Common myeloid progenitor, CD34-positive (primary cell): ENCODE measurements around the gene NR1D1.
A peak's percentile ranks its signal among the peaks of the same experiment; 100 is the strongest.

Experiments used
- CTCF ChIA-PET: fragments of 350-600 bp; sonication (Branson Sonifier 250); formaldehyde crosslinking; loops from one replicate; lab custom pipeline; 2021; ENCODE audit warnings: antibody characterized with exemption; lab: Charles Lee
- POLR2A ChIA-PET: fragments of 350-600 bp; sonication (Branson Sonifier 250); formaldehyde crosslinking; loops from one replicate; lab custom pipeline; 2021; ENCODE audit warnings: antibody characterized with exemption; lab: Charles Lee
- DNase-seq, 3 donors: peaks; one replicate each; pipeline versions ENCODE4 v3.0.0 to v3.0.0-alpha.2; 2013
- H3K27ac ChIP-seq, 2 experiments: 1 replicate in 1 of 2; 2 replicates in 1 of 2; pipeline ENCODE4 v1.7.0; 2013; ENCODE audit warnings: inconsistent platforms in 2 of 2, low read length in 2 of 2, mild to moderate bottlenecking in 2 of 2, low read depth in 1 of 2, moderate library complexity in 1 of 2; ENCODE audit not compliant: severe bottlenecking in 2 of 2, insufficient read depth in 1 of 2, poor library complexity in 1 of 2
- H3K27me3 ChIP-seq, 5 experiments: replicated peaks in 2 of 5; 1 replicate in 3 of 5; 2 replicates in 2 of 5; pipeline versions ENCODE4 v1.6.1 to v1.7.0; 2013; ENCODE audit warnings: low read length in 4 of 5, mild to moderate bottlenecking in 2 of 5, moderate library complexity in 2 of 5, inconsistent platforms in 1 of 5; ENCODE audit not compliant: insufficient read depth in 5 of 5, control insufficient read depth in 4 of 5
- H3K36me3 ChIP-seq, 4 experiments: 1 replicate in 2 of 4; 2 replicates in 2 of 4; pipeline versions ENCODE4 v1.6.1 to v1.7.0; 2013; ENCODE audit warnings: low read length in 3 of 4, control low read depth in 1 of 4, mild to moderate bottlenecking in 1 of 4; ENCODE audit not compliant: control insufficient read depth in 4 of 4, insufficient read depth in 4 of 4
- H3K4me1 ChIP-seq, 4 experiments: 1 replicate in 3 of 4; 2 replicates in 1 of 4; pipeline versions ENCODE4 v1.6.1 to v1.7.1; 2013; ENCODE audit warnings: low read length in 3 of 4, mild to moderate bottlenecking in 3 of 4, control low read depth in 1 of 4, inconsistent platforms in 1 of 4, moderate library complexity in 1 of 4; ENCODE audit not compliant: control insufficient read depth in 4 of 4, insufficient read depth in 4 of 4; ENCODE audit errors: control extremely low read depth in 1 of 4
- H3K4me3 ChIP-seq, 7 experiments: 1 replicate in 4 of 7; 2 replicates in 3 of 7; pipeline versions ENCODE4 v1.5.1 to v1.7.0; 2013; ENCODE audit warnings: mild to moderate bottlenecking in 7 of 7, low read length in 6 of 7, moderate library complexity in 6 of 7, inconsistent platforms in 2 of 7, low read depth in 2 of 7, control low read depth in 1 of 7; ENCODE audit not compliant: insufficient read depth in 4 of 7, control insufficient read depth in 1 of 7; ENCODE audit errors: extremely low read depth in 1 of 7
- H3K9me3 ChIP-seq, 5 experiments: 1 replicate in 4 of 5; 2 replicates in 1 of 5; pipeline versions ENCODE4 v1.6.1 to v1.7.1; 2013; ENCODE audit warnings: low read length in 4 of 5, mild to moderate bottlenecking in 2 of 5, inconsistent platforms in 1 of 5, low read depth in 1 of 5, moderate library complexity in 1 of 5; ENCODE audit not compliant: control insufficient read depth in 4 of 5, insufficient read depth in 2 of 5; ENCODE audit errors: control extremely low read depth in 1 of 5
- WGBS: methylation state at CpG from one replicate; pipeline ENCODE4 v1.1.5; 2013; ENCODE audit not compliant: insufficient coverage; 5-methylcytosine and 5-hydroxymethylcytosine counted together

NR1D1 gene

DNA sequence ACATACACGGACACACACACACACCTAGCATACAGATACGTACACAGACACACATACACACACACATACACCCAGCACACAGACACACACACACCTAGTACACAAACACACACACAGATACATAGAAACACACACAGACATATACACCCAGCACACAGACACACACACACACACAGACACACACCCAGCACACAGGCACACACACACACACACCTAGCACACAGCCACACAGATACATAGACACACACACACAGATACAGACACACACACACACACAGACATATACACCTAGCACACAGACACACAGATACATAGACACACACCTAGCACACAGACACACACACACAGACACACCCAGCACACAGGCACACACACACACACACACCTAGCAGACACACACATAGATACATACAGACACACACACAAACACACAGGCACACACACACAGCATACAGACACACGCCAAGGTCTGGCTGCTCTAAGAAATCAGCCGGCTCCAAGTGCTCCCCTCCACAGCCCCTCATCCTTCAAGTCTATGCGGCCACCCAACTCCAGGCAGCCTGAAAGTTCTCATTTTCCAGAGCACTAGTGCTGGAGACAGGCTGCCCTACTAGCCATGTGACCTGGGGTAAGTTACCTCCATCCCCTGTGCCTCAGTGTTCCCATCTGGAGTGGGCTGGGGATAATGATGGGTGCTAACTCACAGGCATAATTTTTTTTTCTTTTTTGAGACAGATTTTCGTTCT, 13.2 kb downstream of the NR1D1 start:
- Histone ChIP-seq H3K4me1 (no peaks in the 10 kb centered on the region), H3K9me3 (no peaks in the 10 kb centered on the region), H3K27me3 (no peaks in the 10 kb centered on the region), H3K4me3 (no peak overlapping the region), H3K36me3 (peaks cover 31 to 73% (median 43%) of the 10 kb centered on the region in 4 experiments), H3K27ac (no peak overlapping the region)
- ChIA-PET CTCF (interaction anchor here (1.1 to 3.8 kb wide), 11 partner anchors 11 to 72 kb away, joined by 3 to 71 read pairs (median 13); partner anchors contain the start of genes CSF3 and THRA), POLR2A (no interaction called here)
- no peak for DNase-seq
- 96% methylated on average over 6 of the region's 6 CpGs for WGBS

DNA sequence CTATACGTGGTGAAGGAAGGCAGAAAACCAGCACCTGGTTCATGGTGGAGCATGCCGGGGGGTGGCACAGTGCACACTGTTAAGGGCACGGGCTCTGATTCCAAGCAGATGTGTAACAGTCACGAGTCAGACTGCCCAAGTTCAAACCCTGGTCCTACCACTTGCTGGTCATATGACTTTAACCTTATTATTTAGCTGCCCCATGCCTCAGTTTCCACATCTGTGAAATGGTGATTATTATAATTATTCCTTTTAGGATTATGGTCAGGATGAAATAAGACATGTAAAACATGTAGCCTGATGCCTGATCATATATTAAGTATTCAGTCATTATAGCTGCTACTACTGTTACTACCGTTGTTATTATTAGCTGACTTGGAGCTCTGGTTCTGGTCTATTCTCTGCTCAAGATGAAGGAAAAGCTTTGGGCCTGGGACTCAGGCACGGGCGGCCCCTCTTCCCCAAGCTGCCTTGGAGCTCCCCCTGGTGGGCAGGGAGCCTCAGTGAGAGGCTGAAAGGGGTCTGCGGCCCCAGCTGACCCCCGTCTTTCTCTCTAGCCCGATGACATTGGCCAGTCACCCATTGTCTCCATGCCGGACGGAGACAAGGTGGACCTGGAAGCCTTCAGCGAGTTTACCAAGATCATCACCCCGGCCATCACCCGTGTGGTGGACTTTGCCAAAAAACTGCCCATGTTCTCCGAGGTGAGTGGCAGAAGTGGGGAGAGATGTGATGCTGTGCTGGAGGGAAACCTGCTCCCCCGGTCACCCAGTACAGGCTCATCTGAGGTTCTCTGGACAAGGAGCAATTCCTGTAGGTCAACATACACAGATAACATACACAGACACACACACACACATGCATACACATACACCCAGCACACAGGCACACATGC, 14.0 kb downstream of the NR1D1 start:
- no peak overlapping the region for H3K27ac ChIP-seq
- CTCF ChIA-PET: interaction anchor here (0.7 to 5.2 kb wide), 26 partner anchors 11 to 82 kb away, joined by 3 to 71 read pairs (median 9); partner anchors contain the start of genes CSF3, MED24, NR1D1 and THRA
- 73% methylated on average over 9 of the region's 17 CpGs for WGBS
- peaks cover 31 to 67% (median 43%) of the 10 kb centered on the region in 4 experiments for H3K36me3 ChIP-seq
- POLR2A ChIA-PET: no interaction called here
- no peaks in the 10 kb centered on the region for H3K27me3 ChIP-seq
- H3K9me3 ChIP-seq: no peaks in the 10 kb centered on the region
- H3K4me3 ChIP-seq: no peak overlapping the region
- peak; percentile 58 to 79 (median 75) for DNase-seq
- no peaks in the 10 kb centered on the region for H3K4me1 ChIP-seq

DNA sequence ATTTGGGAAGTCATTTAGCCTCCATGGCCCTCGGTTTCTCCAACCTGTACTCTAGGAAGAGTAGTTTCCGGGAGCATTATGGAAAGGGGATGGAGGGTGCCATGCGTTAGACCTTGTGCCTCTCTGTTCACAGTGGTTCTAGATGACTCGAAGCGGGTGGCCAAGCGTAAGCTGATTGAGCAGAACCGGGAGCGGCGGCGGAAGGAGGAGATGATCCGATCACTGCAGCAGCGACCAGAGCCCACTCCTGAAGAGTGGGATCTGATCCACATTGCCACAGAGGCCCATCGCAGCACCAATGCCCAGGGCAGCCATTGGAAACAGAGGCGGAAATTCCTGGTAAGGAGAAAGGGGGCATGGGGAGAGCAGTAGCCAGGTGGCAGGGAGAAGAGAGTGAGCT, 15.9 kb downstream of the NR1D1 start:
- H3K4me3 ChIP-seq: no peak overlapping the region
- CTCF ChIA-PET: interaction anchor here (0.7 to 5.2 kb wide), 10 partner anchors 9 to 62 kb away, joined by 3 to 71 read pairs (median 20); partner anchors contain the start of genes MED24 and THRA
- no peaks in the 10 kb centered on the region for H3K9me3 ChIP-seq
- no peak for DNase-seq
- no peaks in the 10 kb centered on the region for H3K27me3 ChIP-seq
- POLR2A ChIA-PET: interaction anchor here (0.6 kb wide), 1 partner anchor 56 kb away, joined by 9 read pairs; the partner anchor contains the start of gene CASC3
- H3K4me1 ChIP-seq: no peaks in the 10 kb centered on the region
- WGBS: over 99% methylated on average over 9 of the region's 14 CpGs
- peaks cover 29 to 56% (median 38%) of the 10 kb centered on the region in 4 experiments for H3K36me3 ChIP-seq
- H3K27ac ChIP-seq: no peak overlapping the region

DNA sequence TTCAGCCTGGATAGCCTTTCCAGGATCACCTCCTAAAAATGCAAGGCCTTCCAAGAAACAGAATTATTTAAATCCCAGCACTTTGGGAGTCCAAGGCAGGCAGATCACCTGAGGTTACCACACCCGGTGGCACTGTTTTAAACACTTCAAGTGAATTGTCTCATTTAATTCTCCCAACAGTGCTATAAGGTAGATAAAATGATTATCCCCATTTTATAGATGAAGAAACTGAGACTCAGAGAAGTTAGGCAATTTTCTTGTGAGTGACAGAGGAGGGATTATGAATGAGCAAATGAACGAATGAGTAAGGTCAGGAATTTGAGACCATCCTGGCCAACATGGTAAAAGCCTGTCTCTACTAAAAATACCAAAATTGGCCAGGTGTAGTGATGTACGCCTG, 20.8 kb downstream of the NR1D1 start:
- DNase-seq: no peak
- Histone ChIP-seq H3K4me1 (peaks cover 4 to 19% (median 14%) of the 10 kb centered on the region in 4 experiments), H3K27ac (no peak overlapping the region), H3K36me3 (peaks cover 11 to 31% (median 18%) of the 10 kb centered on the region in 4 experiments), H3K9me3 (no peaks in the 10 kb centered on the region), H3K27me3 (no peaks in the 10 kb centered on the region), H3K4me3 (no peak overlapping the region)
- POLR2A ChIA-PET: no interaction called here
- CTCF ChIA-PET: interaction anchor here (1.5 to 2.6 kb wide), 4 partner anchors 12 to 44 kb away, joined by 4 to 7 read pairs (median 6); partner anchors contain the start of gene NR1D1
- 100% methylated on average over 1 of the region's 3 CpGs for WGBS

DNA sequence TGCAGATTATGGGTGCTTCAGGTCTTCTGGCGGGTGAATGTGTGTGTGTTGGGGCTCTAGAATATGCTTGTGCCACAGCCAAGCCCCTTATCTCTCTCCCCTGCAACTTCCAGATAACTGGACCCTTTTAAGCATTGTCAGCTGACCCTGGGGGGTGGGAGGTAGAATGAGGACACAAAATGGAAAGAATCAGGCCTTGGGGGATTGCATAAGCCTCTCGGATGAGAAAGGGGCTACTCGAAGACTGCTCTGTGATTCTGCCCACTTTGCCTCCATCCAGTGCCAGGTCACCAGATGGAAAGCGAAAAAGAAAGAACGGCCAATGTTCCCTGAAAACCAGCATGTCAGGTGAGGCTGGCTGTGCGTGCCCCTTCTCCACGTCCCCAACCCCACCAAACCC, 23.8 kb downstream of the NR1D1 start:
- H3K27me3 ChIP-seq: no peaks in the 10 kb centered on the region
- ChIA-PET CTCF (interaction anchor here (0.9 to 5.9 kb wide), 12 partner anchors 8 to 103 kb away, joined by 3 to 112 read pairs (median 18); partner anchors contain the start of genes MED24 and THRA), POLR2A (no interaction called here)
- WGBS: 94% methylated on average over 7 of the region's 7 CpGs
- H3K9me3 ChIP-seq: no peaks in the 10 kb centered on the region
- DNase-seq: no peak
- peaks cover 4 to 39% (median 34%) of the 10 kb centered on the region in 4 experiments for H3K4me1 ChIP-seq
- H3K4me3 ChIP-seq: no peak overlapping the region
- H3K27ac ChIP-seq: no peak overlapping the region
- H3K36me3 ChIP-seq: peaks cover 3 to 20% (median 9%) of the 10 kb centered on the region in 4 experiments

DNA sequence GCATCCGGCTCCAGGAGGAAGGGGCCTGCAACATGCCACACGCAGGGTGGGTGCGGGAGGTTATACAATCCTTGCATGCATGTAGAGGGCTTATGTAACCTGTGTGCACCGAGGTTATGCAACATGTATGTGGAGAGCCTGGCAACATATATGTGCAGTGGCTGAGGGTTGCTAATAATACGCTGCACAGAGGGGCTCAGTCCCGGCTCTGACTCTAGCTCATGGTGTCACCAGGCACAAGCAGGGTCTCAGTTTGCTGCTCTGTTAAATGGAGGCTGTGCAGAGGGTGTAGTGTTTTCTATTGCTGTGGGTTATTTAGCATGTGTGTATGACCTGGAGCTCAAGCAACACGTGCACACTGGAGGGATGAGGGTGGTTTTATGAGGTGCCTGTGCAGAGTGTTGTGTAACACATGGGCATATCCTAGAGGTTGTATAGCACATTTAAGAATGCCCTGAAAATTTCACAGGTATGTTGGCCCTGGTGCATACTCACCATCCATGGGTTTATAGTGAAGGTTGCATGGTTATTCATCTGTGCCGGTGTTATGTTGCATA, 24.4 kb downstream of the NR1D1 start:
- ChIA-PET POLR2A (interaction anchor here (0.5 to 1.9 kb wide), 4 partner anchors 10 to 38 kb away, joined by 3 to 10 read pairs (median 5); partner anchors contain the start of gene MED24), CTCF (interaction anchor here (0.6 to 5.9 kb wide), 27 partner anchors 9 to 233 kb away, joined by 3 to 112 read pairs (median 7); partner anchors contain the start of genes MED24, NR1D1, RARA and THRA)
- DNase-seq: no peak
- H3K36me3 ChIP-seq: peaks cover 3 to 20% (median 9%) of the 10 kb centered on the region in 4 experiments
- peak overlapping the region in 2 of 7 experiments; percentile 7 to 32 for H3K4me3 ChIP-seq
- 54% methylated on average over 8 of the region's 8 CpGs for WGBS
- peaks cover 4 to 45% (median 40%) of the 10 kb centered on the region in 4 experiments for H3K4me1 ChIP-seq
- no peaks in the 10 kb centered on the region for H3K27me3 ChIP-seq
- H3K9me3 ChIP-seq: no peaks in the 10 kb centered on the region
- H3K27ac ChIP-seq: peak overlapping the region in 1 of 2 experiments; percentile 39
